ENCODE results near the gene POT1. TPM values are rescaled to one million over a fixed set of nuclear protein-coding genes. Genes with fewer than 3 reads are reported as not detected.

Gene POT1
- total RNA-seq = 29.0 and 34.9 TPM in 2 replicates

GRCh38 chr7:124929467-124930172 is at the start of gene POT1:
TSS of gene POT1 (minus strand) at chr7:124929825. CDS start at chr7:124897173, 32,652 bp downstream.

Other genes with a start within 250 kb of the POT1 start
- gene GPR37, start 164.0 kb downstream of the POT1 start, total RNA-seq = 2.4 and 4.8 TPM in 2 replicates